Superior temporal gyrus (tissue), 1 donor: ENCODE measurements around the gene CCDC171.
A peak's percentile ranks its signal among the peaks of the same experiment; 100 is the strongest.

Source experiments
- DNase-seq: peaks from one replicate; pipeline ENCODE4 v3.0.0-alpha.2; 2016; ENCODE audit errors: extremely low spot score

CCDC171 gene

GRCh38 chr9:15999422-16000339 is 446.8 kb downstream of the CCDC171 start:
- DNase-seq = peak; percentile 16

- DNase-seq = no peak
These were observed 448.0 kb downstream of the CCDC171 start for GRCh38 chr9:16000811-16001210.

GRCh38 chr9:16001856-16002255 is 449.0 kb downstream of the CCDC171 start:
- DNase-seq = no peak

GRCh38 chr9:16002816-16003215 is 450.0 kb downstream of the CCDC171 start:
- DNase-seq = no peak

GRCh38 chr9:16003785-16004184 is 450.9 kb downstream of the CCDC171 start:
- DNase-seq = no peak

GRCh38 chr9:16004613-16005012 is 451.8 kb downstream of the CCDC171 start:
- DNase-seq = no peak

GRCh38 chr9:16010221-16010620 is 457.4 kb downstream of the CCDC171 start:
- DNase-seq = no peak

- no peak for DNase-seq
These were observed 459.8 kb downstream of the CCDC171 start for GRCh38 chr9:16012621-16013020.

- DNase-seq = no peak
These were observed 460.5 kb downstream of the CCDC171 start for GRCh38 chr9:16013366-16013765.

- DNase-seq = no peak
These were observed 461.0 kb downstream of the CCDC171 start for GRCh38 chr9:16013826-16014225.

GRCh38 chr9:16022228-16022627 is 469.4 kb downstream of the CCDC171 start:
- DNase-seq = no peak

GRCh38 chr9:16023446-16023845 is 470.6 kb downstream of the CCDC171 start:
- no peak for DNase-seq
